HepG2 (cell line): ENCODE data around the gene ZBTB46. TPM values are rescaled to one million over a fixed set of nuclear protein-coding genes. Genes with fewer than 3 reads are reported as not detected.
A peak's percentile ranks its signal among the peaks of the same experiment; 100 is the strongest.

Experiments used
- ATF1 ChIP-seq: IDR thresholded peaks from 2 replicates; pipeline ENCODE4 v1.6.1; 2016; ENCODE audit warnings: mild to moderate bottlenecking, control low read depth
- DNMT1 ChIP-seq: sonication (generic); formaldehyde crosslinking; IDR thresholded peaks from 2 replicates; pipeline ENCODE4 v1.5.1; 2020; ENCODE audit warnings: mild to moderate bottlenecking, missing genetic modification reagents
- DPF2 ChIP-seq: sonication (generic); formaldehyde crosslinking; IDR thresholded peaks from 2 replicates; pipeline ENCODE4 v1.4.0; 2020; ENCODE audit warnings: mild to moderate bottlenecking, low read depth, missing genetic modification reagents, borderline replicate concordance
- HMG20A ChIP-seq: IDR thresholded peaks from 2 replicates; pipeline ENCODE4 v1.6.1; 2016; ENCODE audit warnings: borderline replicate concordance
- HMGA1 ChIP-seq: sonication (generic); formaldehyde crosslinking; conservative IDR thresholded peaks from 2 replicates; pipeline ENCODE4 v1.4.0; 2020; ENCODE audit warnings: missing genetic modification reagents
- HOXD1 ChIP-seq: sonication (generic); formaldehyde crosslinking; IDR thresholded peaks from 2 replicates; pipeline ENCODE4 v1.5.0; 2020; ENCODE audit warnings: missing genetic modification reagents
- MTF2 ChIP-seq: sonication (generic); formaldehyde crosslinking; IDR thresholded peaks from 2 replicates; pipeline ENCODE4 v1.5.0; 2020; ENCODE audit warnings: missing genetic modification reagents, borderline replicate concordance
- MZF1 ChIP-seq: sonication (generic); formaldehyde crosslinking; IDR thresholded peaks from 2 replicates; pipeline ENCODE4 v1.8.1; 2023; ENCODE audit warnings: mild to moderate bottlenecking, missing genetic modification reagents, borderline replicate concordance
- PHF5A ChIP-seq: IDR thresholded peaks from one replicate; pipeline ENCODE4 v1.6.1; 2018; ENCODE audit warnings: low read depth, missing genetic modification reagents; ENCODE audit not compliant: unreplicated experiment
- TSC22D2 ChIP-seq: sonication (generic); formaldehyde crosslinking; IDR thresholded peaks from 2 replicates; pipeline ENCODE4 v1.5.1; 2020; ENCODE audit warnings: missing genetic modification reagents, mild to moderate bottlenecking, borderline replicate concordance
- ZFP36 ChIP-seq: fragments of 150-350 bp; IDR thresholded peaks from 2 replicates; pipeline ENCODE4 v1.6.1; 2018; ENCODE audit warnings: borderline replicate concordance, low read length, low read depth; ENCODE audit not compliant: partially characterized antibody
- ZNF296 ChIP-seq: sonication (generic); formaldehyde crosslinking; conservative IDR thresholded peaks from 2 replicates; pipeline ENCODE4 v1.5.0; 2020; ENCODE audit warnings: mild to moderate bottlenecking, missing genetic modification reagents
- ZNF510 ChIP-seq: sonication (generic); formaldehyde crosslinking; IDR thresholded peaks from 2 replicates; pipeline ENCODE4 v1.4.0; 2020; ENCODE audit warnings: low read depth, mild to moderate bottlenecking, missing genetic modification reagents
- ZNF598 ChIP-seq: sonication (generic); formaldehyde crosslinking; IDR thresholded peaks from 2 replicates; pipeline ENCODE4 v1.5.1; 2020; ENCODE audit warnings: mild to moderate bottlenecking, missing genetic modification reagents, borderline replicate concordance
- ZNF709 ChIP-seq: sonication (generic); formaldehyde crosslinking; IDR thresholded peaks from 2 replicates; pipeline ENCODE4 v1.5.0; 2020; ENCODE audit warnings: mild to moderate bottlenecking, missing genetic modification reagents
- polyA plus RNA-seq, 8 experiments: library from polyadenylated mRNA; depleted of rRNA in 3 of 8; stranded (reverse) in 7 of 8; unstranded in 1 of 8; fragments of >200 nt; fragmentation: Illumina TruSeq in 4 of 8; extraction: Trizol in 4 of 8; gene quantifications; 2 replicates each; pipeline versions ENCODE4 v1.2.1 to v1.2.3, GENCODE V29; 2011 to 2016; ENCODE audit warnings: low read depth in 4 of 8, missing spikeins in 1 of 8, mixed read lengths in 1 of 8; ENCODE audit not compliant: insufficient read depth in 1 of 8
- total RNA-seq, 5 experiments: library from RNA; depleted of rRNA; stranded (reverse); fragments of >200 nt; fragmentation: Illumina TruSeq; extraction: Trizol; gene quantifications; 2 replicates each; pipeline ENCODE4 v1.2.3, GENCODE V29; 2016; ENCODE audit warnings: low read depth in 1 of 5
- TF ChIP-seq, protein P1 (sequence below): sonication (generic); formaldehyde crosslinking; IDR thresholded peaks from 2 replicates; pipeline ENCODE4 v1.9.0; 2021; ENCODE audit warnings: missing genetic modification reagents, borderline replicate concordance
- TF ChIP-seq, protein P2 (sequence below): IDR thresholded peaks from 2 replicates; pipeline ENCODE4 v1.6.1; 2016
- TF ChIP-seq, protein P3 (sequence below): sonication (generic); formaldehyde crosslinking; IDR thresholded peaks from 2 replicates; pipeline ENCODE4 v1.8.1; 2023; ENCODE audit warnings: missing genetic modification reagents, mild to moderate bottlenecking, borderline replicate concordance
- TF ChIP-seq, protein P4 (sequence below): sonication (generic); formaldehyde crosslinking; IDR thresholded peaks from 2 replicates; pipeline ENCODE4 v1.4.0; 2020; ENCODE audit warnings: missing genetic modification reagents
- TF ChIP-seq, protein P5 (sequence below): sonication (generic); formaldehyde crosslinking; IDR thresholded peaks from 2 replicates; pipeline ENCODE4 v1.9.0; 2022; ENCODE audit warnings: low read depth, missing genetic modification reagents

Gene ZBTB46
- total and polyA plus RNA-seq, 2 of the 13 experiments (the other 11 are each of a cell fraction or from before 2014, with no cell fraction given), result 1.6 to 13.5 TPM

DNA sequence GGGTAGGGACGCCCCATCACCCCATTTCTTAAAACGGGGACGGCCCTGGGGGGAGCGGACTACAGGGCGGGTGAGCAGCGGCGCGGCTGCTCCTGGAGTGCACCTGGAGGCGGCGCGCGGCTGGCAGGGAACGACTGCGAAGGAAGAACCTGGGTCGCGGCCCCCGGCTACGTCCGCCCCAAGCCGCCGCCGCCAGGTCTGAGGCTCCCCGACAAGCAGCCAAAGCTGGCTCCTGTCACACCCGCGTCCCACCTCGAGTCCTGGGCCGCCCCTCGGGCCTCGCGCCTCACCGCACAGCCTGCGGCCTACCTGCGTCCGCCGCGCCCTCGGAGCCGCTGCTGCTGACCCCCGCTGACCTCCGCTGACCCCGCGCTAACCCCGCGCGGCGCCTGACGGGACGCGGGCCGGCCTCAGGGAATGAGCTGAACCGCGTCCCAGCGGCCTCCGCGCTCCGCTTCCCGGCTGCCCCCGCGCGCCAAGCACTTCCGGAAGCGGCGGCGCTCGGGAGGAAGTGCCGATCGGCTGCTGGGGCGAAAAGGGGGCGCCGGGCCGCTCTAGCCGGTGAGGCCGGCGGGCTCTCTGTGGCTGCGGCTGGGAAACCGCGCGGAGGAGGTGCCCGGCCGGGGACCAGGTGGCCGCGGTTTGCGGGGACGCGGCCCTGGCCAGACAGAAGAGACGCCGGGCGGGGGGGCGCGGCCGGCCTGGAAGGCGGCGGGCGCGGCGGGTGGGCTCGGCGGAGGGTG, 123.3 kb downstream of the ZBTB46 start, which contains the start of the genes ARFRP1 and ZGPAT (continued):
- peak; percentile 98 for TF ChIP-seq ZNF709 (CRISPR knock-in tag)
- TF ChIP-seq ZNF598, result no peak
- TF ChIP-seq PHF5A, result peak; percentile 59
- TF ChIP-seq ZFP36, result no peak
- TF ChIP-seq DNMT1 (CRISPR knock-in tag), result peak; percentile 89; the same call in 1 of the 2 replicates
- no peak for TF ChIP-seq DPF2 (CRISPR knock-in tag)
- peak; percentile 90; the same call in 1 of the 2 replicates for TF ChIP-seq TSC22D2 (CRISPR knock-in tag)
- peak; percentile 75; the same call in 1 of the 2 replicates for TF ChIP-seq ZNF296 (CRISPR knock-in tag)
- TF ChIP-seq, protein P1, sequence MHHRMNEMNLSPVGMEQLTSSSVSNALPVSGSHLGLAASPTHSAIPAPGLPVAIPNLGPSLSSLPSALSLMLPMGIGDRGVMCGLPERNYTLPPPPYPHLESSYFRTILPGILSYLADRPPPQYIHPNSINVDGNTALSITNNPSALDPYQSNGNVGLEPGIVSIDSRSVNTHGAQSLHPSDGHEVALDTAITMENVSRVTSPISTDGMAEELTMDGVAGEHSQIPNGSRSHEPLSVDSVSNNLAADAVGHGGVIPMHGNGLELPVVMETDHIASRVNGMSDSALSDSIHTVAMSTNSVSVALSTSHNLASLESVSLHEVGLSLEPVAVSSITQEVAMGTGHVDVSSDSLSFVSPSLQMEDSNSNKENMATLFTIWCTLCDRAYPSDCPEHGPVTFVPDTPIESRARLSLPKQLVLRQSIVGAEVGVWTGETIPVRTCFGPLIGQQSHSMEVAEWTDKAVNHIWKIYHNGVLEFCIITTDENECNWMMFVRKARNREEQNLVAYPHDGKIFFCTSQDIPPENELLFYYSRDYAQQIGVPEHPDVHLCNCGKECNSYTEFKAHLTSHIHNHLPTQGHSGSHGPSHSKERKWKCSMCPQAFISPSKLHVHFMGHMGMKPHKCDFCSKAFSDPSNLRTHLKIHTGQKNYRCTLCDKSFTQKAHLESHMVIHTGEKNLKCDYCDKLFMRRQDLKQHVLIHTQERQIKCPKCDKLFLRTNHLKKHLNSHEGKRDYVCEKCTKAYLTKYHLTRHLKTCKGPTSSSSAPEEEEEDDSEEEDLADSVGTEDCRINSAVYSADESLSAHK (CRISPR knock-in tag), result no peak; the same call in 1 of the 2 replicates
- no peak for TF ChIP-seq ATF1 (CRISPR knock-in tag)
- no peak for TF ChIP-seq ZNF510 (CRISPR knock-in tag)
- TF ChIP-seq, protein P2, sequence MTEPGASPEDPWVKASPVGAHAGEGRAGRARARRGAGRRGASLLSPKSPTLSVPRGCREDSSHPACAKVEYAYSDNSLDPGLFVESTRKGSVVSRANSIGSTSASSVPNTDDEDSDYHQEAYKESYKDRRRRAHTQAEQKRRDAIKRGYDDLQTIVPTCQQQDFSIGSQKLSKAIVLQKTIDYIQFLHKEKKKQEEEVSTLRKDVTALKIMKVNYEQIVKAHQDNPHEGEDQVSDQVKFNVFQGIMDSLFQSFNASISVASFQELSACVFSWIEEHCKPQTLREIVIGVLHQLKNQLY (CRISPR knock-in tag), result peak; percentile 40
- TF ChIP-seq, protein P3, sequence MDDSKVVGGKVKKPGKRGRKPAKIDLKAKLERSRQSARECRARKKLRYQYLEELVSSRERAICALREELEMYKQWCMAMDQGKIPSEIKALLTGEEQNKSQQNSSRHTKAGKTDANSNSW, result peak; percentile 96; the same call in 1 of the 2 replicates
- TF ChIP-seq, protein P4, sequence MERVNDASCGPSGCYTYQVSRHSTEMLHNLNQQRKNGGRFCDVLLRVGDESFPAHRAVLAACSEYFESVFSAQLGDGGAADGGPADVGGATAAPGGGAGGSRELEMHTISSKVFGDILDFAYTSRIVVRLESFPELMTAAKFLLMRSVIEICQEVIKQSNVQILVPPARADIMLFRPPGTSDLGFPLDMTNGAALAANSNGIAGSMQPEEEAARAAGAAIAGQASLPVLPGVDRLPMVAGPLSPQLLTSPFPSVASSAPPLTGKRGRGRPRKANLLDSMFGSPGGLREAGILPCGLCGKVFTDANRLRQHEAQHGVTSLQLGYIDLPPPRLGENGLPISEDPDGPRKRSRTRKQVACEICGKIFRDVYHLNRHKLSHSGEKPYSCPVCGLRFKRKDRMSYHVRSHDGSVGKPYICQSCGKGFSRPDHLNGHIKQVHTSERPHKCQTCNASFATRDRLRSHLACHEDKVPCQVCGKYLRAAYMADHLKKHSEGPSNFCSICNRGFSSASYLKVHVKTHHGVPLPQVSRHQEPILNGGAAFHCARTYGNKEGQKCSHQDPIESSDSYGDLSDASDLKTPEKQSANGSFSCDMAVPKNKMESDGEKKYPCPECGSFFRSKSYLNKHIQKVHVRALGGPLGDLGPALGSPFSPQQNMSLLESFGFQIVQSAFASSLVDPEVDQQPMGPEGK (CRISPR knock-in tag), result peak; percentile 86
- TF ChIP-seq MZF1 (CRISPR knock-in tag), result no peak
- TF ChIP-seq, protein P5, sequence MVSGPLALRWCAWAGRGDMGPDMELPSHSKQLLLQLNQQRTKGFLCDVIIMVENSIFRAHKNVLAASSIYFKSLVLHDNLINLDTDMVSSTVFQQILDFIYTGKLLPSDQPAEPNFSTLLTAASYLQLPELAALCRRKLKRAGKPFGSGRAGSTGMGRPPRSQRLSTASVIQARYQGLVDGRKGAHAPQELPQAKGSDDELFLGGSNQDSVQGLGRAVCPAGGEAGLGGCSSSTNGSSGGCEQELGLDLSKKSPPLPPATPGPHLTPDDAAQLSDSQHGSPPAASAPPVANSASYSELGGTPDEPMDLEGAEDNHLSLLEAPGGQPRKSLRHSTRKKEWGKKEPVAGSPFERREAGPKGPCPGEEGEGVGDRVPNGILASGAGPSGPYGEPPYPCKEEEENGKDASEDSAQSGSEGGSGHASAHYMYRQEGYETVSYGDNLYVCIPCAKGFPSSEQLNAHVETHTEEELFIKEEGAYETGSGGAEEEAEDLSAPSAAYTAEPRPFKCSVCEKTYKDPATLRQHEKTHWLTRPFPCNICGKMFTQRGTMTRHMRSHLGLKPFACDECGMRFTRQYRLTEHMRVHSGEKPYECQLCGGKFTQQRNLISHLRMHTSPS, result 0 out of 2 replicates have a peak, but pooled peaks have one; percentile 52
- TF ChIP-seq HOXD1, result peak; percentile 73
- TF ChIP-seq MTF2, result peak; percentile 100
- TF ChIP-seq HMGA1 (CRISPR knock-in tag), result no peak
- no peak; the same call in 1 of the 2 replicates for TF ChIP-seq HMG20A (CRISPR knock-in tag)
